ENCODE measurements around the gene OTOG.
A peak's percentile ranks its signal among the peaks of the same experiment; 100 is the strongest.

OTOG gene

GRCh38 chr11:17547051-17547577 lies at the start of gene OTOG:
OTOG (plus strand) TSS chr11:17547259; CDS start chr11:17547373, 114 bp downstream.
- DNase-seq: no peak

- no peak for DNase-seq
These were observed 49.0 kb upstream of the OTOG start for GRCh38 chr11:17498058-17498457.

- DNase-seq: no peak
These were observed 48.6 kb upstream of the OTOG start for GRCh38 chr11:17498475-17498874.

- DNase-seq: no peak
These were observed 46.4 kb upstream of the OTOG start for GRCh38 chr11:17500673-17501072.

GRCh38 chr11:17502630-17503029 lies 44.4 kb upstream of the OTOG start:
- no peak for DNase-seq

GRCh38 chr11:17504330-17505107 lies 42.5 kb upstream of the OTOG start:
- DNase-seq: peak; percentile 79

- DNase-seq: no peak
These were observed 41.9 kb upstream of the OTOG start for GRCh38 chr11:17505146-17505545.

- no peak for DNase-seq
These were observed 40.7 kb upstream of the OTOG start for GRCh38 chr11:17506314-17506713.

GRCh38 chr11:17506942-17507341 lies 40.1 kb upstream of the OTOG start:
- no peak for DNase-seq

- no peak for DNase-seq
These were observed 39.3 kb upstream of the OTOG start for GRCh38 chr11:17507773-17508172.

- no peak for DNase-seq
These were observed 38.8 kb upstream of the OTOG start for GRCh38 chr11:17508306-17508705.

- no peak for DNase-seq
These were observed 38.3 kb upstream of the OTOG start for GRCh38 chr11:17508791-17509190.

- no peak for DNase-seq
These were observed 36.4 kb upstream of the OTOG start for GRCh38 chr11:17510507-17511206.

- no peak for DNase-seq
These were observed 35.5 kb upstream of the OTOG start for GRCh38 chr11:17511571-17511970.

- no peak for DNase-seq
These were observed 35.0 kb upstream of the OTOG start for GRCh38 chr11:17512101-17512500.

GRCh38 chr11:17513853-17514252 lies 33.2 kb upstream of the OTOG start:
- DNase-seq: no peak

GRCh38 chr11:17514476-17514875 lies 32.6 kb upstream of the OTOG start:
- DNase-seq: no peak

GRCh38 chr11:17515443-17516176 lies 31.4 kb upstream of the OTOG start:
- no peak for DNase-seq

- DNase-seq: peak; percentile 82
These were observed 30.4 kb upstream of the OTOG start for GRCh38 chr11:17516551-17517150.

GRCh38 chr11:17517186-17517585 lies 29.9 kb upstream of the OTOG start:
- no peak for DNase-seq

- DNase-seq: no peak
These were observed 28.7 kb upstream of the OTOG start for GRCh38 chr11:17518366-17518765.

- peak; percentile 58 for DNase-seq
These were observed 27.8 kb upstream of the OTOG start for GRCh38 chr11:17519061-17519885.

Data from midbrain (tissue), 1 donor.